HUES64 (cell line): ENCODE measurements around the gene MRGPRE. TPM values are rescaled to one million over a fixed set of nuclear protein-coding genes. Genes with fewer than 3 reads are reported as not detected.
"Not testable (repeated sequence)": the region's sequence is repeated elsewhere in the genome, so short reads cannot be mapped to it uniquely, and the experiment has no call there.

Experiments
- H3K27ac ChIP-seq: 2 replicates; pipeline ENCODE4 v1.7.0; 2013; ENCODE audit warnings: low read depth, low read length, inconsistent platforms
- H3K27me3 ChIP-seq: 2 replicates; pipeline ENCODE4 v1.6.1; 2013; ENCODE audit warnings: mild to moderate bottlenecking, low read length; ENCODE audit not compliant: insufficient read depth
- H3K36me3 ChIP-seq: 2 replicates; pipeline ENCODE4 v1.6.1; 2013; ENCODE audit warnings: mild to moderate bottlenecking, low read length; ENCODE audit not compliant: insufficient read depth
- H3K4me1 ChIP-seq: 2 replicates; pipeline ENCODE4 v1.6.1; 2013; ENCODE audit warnings: mild to moderate bottlenecking, low read length, moderate library complexity; ENCODE audit not compliant: insufficient read depth
- H3K4me3 ChIP-seq: 2 replicates; pipeline ENCODE4 v1.5.1; 2013; ENCODE audit warnings: mild to moderate bottlenecking, low read length, moderate library complexity
- H3K9ac ChIP-seq: 2 replicates; pipeline ENCODE4 v1.6.1; 2013; ENCODE audit warnings: mild to moderate bottlenecking, low read depth, low read length
- H3K9me3 ChIP-seq: 2 replicates; pipeline ENCODE4 v1.6.1; 2013; ENCODE audit warnings: low read depth, low read length; ENCODE audit not compliant: insufficient read depth
- WGBS: fragments of 150-250, 120-280 bp; methylation state at CpG from one replicate; pipeline ENCODE4 v1.1.7; 2013; ENCODE audit warnings: missing lambda C conversion rate; 5-methylcytosine and 5-hydroxymethylcytosine counted together
- polyA plus RNA-seq, 2 experiments: library from polyadenylated mRNA; stranded (reverse); fragments of 50-300 nt; gene quantifications; one replicate each; pipeline ENCODE4 v1.2.3, GENCODE V29; 2013

Gene MRGPRE
- polyA plus RNA-seq (2013, experiment 1 of 2) = not detected
- not detected for polyA plus RNA-seq (2013, experiment 2 of 2)

GRCh38 chr11:3231851-3232744, at the start of gene MRGPRE:
Gene MRGPRE, minus strand, starts transcription at chr11:3232417. Its CDS starts 3,618 bp downstream, at chr11:3228799.
- no peaks in the 10 kb centered on the region for H3K36me3 ChIP-seq
- WGBS = 87% methylated on average over 39 of the region's 39 CpGs
- H3K27ac ChIP-seq = no peak within 1 kb of the TSS
- no peak within 1 kb of the TSS for H3K4me3 ChIP-seq
- no peaks in the 10 kb centered on the region for H3K9me3 ChIP-seq
- no peak within 1 kb of the TSS for H3K9ac ChIP-seq
- H3K4me1 ChIP-seq = peaks cover 4% of the 10 kb centered on the region; the same call in 1 of the 2 replicates
- H3K27me3 ChIP-seq = no peaks in the 10 kb centered on the region; the same call in 1 of the 2 replicates

- H3K27ac ChIP-seq, H3K4me1 ChIP-seq, H3K9ac ChIP-seq, H3K9me3 ChIP-seq, H3K4me3 ChIP-seq, H3K27me3 ChIP-seq, H3K36me3 ChIP-seq: not testable (repeated sequence)
- WGBS = 100% methylated on average over 2 of the region's 10 CpGs
Measured at GRCh38 chr11:3281146-3281545, 48.9 kb upstream of the MRGPRE start.

GRCh38 chr11:3280662-3281061, 48.4 kb upstream of the MRGPRE start:
- not testable (repeated sequence) for H3K4me1 ChIP-seq, H3K36me3 ChIP-seq, H3K27me3 ChIP-seq, H3K4me3 ChIP-seq, H3K9me3 ChIP-seq, H3K9ac ChIP-seq, H3K27ac ChIP-seq
- no CpG with 5 or more reads among the region's 10 CpGs for WGBS

- not testable (repeated sequence) for H3K4me1 ChIP-seq, H3K9me3 ChIP-seq, H3K9ac ChIP-seq, H3K4me3 ChIP-seq, H3K36me3 ChIP-seq, H3K27ac ChIP-seq, H3K27me3 ChIP-seq
- no CpG with 5 or more reads among the region's 4 CpGs for WGBS
Measured at GRCh38 chr11:3278922-3279321, 46.7 kb upstream of the MRGPRE start.

- H3K27me3 ChIP-seq, H3K36me3 ChIP-seq, H3K4me3 ChIP-seq, H3K9me3 ChIP-seq, H3K9ac ChIP-seq, H3K4me1 ChIP-seq, H3K27ac ChIP-seq: not testable (repeated sequence)
- WGBS = 90% methylated on average over 2 of the region's 8 CpGs
Measured at GRCh38 chr11:3273629-3274028, 41.4 kb upstream of the MRGPRE start.

- not testable (repeated sequence) for H3K36me3 ChIP-seq, H3K4me1 ChIP-seq, H3K27ac ChIP-seq, H3K27me3 ChIP-seq, H3K9ac ChIP-seq, H3K4me3 ChIP-seq, H3K9me3 ChIP-seq
- WGBS = 100% methylated on average over 1 of the region's 7 CpGs
Measured at GRCh38 chr11:3262548-3262947, 30.3 kb upstream of the MRGPRE start.

- H3K27me3 ChIP-seq, H3K4me1 ChIP-seq, H3K4me3 ChIP-seq, H3K9me3 ChIP-seq, H3K27ac ChIP-seq, H3K36me3 ChIP-seq, H3K9ac ChIP-seq: not testable (repeated sequence)
- WGBS = 100% methylated on average over 2 of the region's 8 CpGs
Measured at GRCh38 chr11:3261831-3262230, 29.6 kb upstream of the MRGPRE start.

GRCh38 chr11:3257509-3257908, 25.3 kb upstream of the MRGPRE start:
- 94% methylated on average over 1 of the region's 1 CpG for WGBS
- not testable (repeated sequence) for H3K9ac ChIP-seq, H3K4me1 ChIP-seq, H3K4me3 ChIP-seq, H3K27me3 ChIP-seq, H3K27ac ChIP-seq, H3K36me3 ChIP-seq, H3K9me3 ChIP-seq

- not testable (repeated sequence) for H3K27me3 ChIP-seq, H3K4me1 ChIP-seq, H3K27ac ChIP-seq, H3K4me3 ChIP-seq, H3K9me3 ChIP-seq, H3K9ac ChIP-seq, H3K36me3 ChIP-seq
- WGBS = 100% methylated on average over 2 of the region's 12 CpGs
Measured at GRCh38 chr11:3255241-3255640, 23.0 kb upstream of the MRGPRE start.

- not testable (repeated sequence) for H3K27me3 ChIP-seq, H3K4me1 ChIP-seq, H3K9me3 ChIP-seq, H3K9ac ChIP-seq, H3K27ac ChIP-seq, H3K4me3 ChIP-seq, H3K36me3 ChIP-seq
- no CpG with 5 or more reads among the region's 14 CpGs for WGBS
Measured at GRCh38 chr11:3254773-3255172, 22.6 kb upstream of the MRGPRE start.

- Histone ChIP-seq H3K27me3 (no peaks in the 10 kb centered on the region), H3K4me1 (peaks cover 8% of the 10 kb centered on the region), H3K9me3 (peaks cover 38% of the 10 kb centered on the region), H3K36me3 (no peaks in the 10 kb centered on the region), H3K9ac (no peak overlapping the region), H3K27ac (no peak overlapping the region), H3K4me3 (no peak overlapping the region)
Measured at GRCh38 chr11:3245071-3245470, 12.9 kb upstream of the MRGPRE start.

- Histone ChIP-seq H3K9ac (no peak overlapping the region), H3K4me3 (no peak overlapping the region), H3K36me3 (no peaks in the 10 kb centered on the region), H3K27ac (no peak overlapping the region), H3K27me3 (no peaks in the 10 kb centered on the region), H3K9me3 (peaks cover 38% of the 10 kb centered on the region), H3K4me1 (peaks cover 13% of the 10 kb centered on the region)
- WGBS = 92% methylated on average over 1 of the region's 1 CpG
Measured at GRCh38 chr11:3243880-3244279, 11.7 kb upstream of the MRGPRE start.
